Sigmoid colon (tissue), 7 donors: Measurements from ENCODE around the gene ADAMTS12. TPM values are rescaled to one million over a fixed set of nuclear protein-coding genes. Genes with fewer than 3 reads are reported as not detected.

Experiments used
- DNase-seq: peaks from one replicate; pipeline ENCODE4 v3.0.0-alpha.2; 2019
- H3K27ac ChIP-seq, 4 donors: fragments of 200-600 bp; sonication (generic); one replicate each; pipeline ENCODE4 v1.5.1; 2016 to 2019; ENCODE audit warnings: mild to moderate bottlenecking in 1 of 4
- H3K27me3 ChIP-seq, 3 donors: fragments of 200-600 bp; sonication (generic); one replicate each; pipeline ENCODE4 v1.5.1; 2019; ENCODE audit warnings: mild to moderate bottlenecking in 1 of 3
- H3K36me3 ChIP-seq, 4 donors: fragments of 200-600 bp; sonication (generic); one replicate each; pipeline ENCODE4 v1.5.1; 2016 to 2019
- H3K4me1 ChIP-seq, 4 donors: fragments of 200-600 bp; sonication (generic); one replicate each; pipeline ENCODE4 v1.5.1; 2017 to 2019
- H3K4me3 ChIP-seq, 4 donors: fragments of 200-600 bp; sonication (generic); one replicate each; pipeline ENCODE4 v1.5.1; 2017 to 2019; ENCODE audit warnings: mild to moderate bottlenecking in 2 of 4, moderate library complexity in 1 of 4
- H3K9me3 ChIP-seq, 4 donors: fragments of 200-600 bp in 3 of 4; sonication (generic) in 3 of 4; one replicate each; pipeline versions ENCODE4 v1.5.1 to v1.6.1; 2013 to 2019
- EP300 ChIP-seq, 4 donors: sonication (generic); formaldehyde crosslinking; IDR thresholded peaks; one replicate each; pipeline ENCODE4 v1.6.1; 2017; ENCODE audit warnings: antibody characterized with exemption in 4 of 4
- POLR2A ChIP-seq, 2 donors: fragments of 450-650 bp; IDR thresholded peaks; one replicate each; pipeline ENCODE4 v1.6.1; 2016; ENCODE audit warnings: antibody characterized with exemption in 2 of 2, mild to moderate bottlenecking in 2 of 2, moderate library complexity in 2 of 2
- POLR2AphosphoS5 ChIP-seq, 4 donors: sonication (generic); formaldehyde crosslinking; IDR thresholded peaks; one replicate each; pipeline ENCODE4 v1.6.1; 2017; ENCODE audit warnings: antibody characterized with exemption in 4 of 4
- WGBS, 2 donors: extraction: QIAGEN DNeasy Blood & Tissue Kit; methylation state at CpG; one replicate each; pipeline ENCODE4 v1.1.7; 2013; 5-methylcytosine and 5-hydroxymethylcytosine counted together
- intact Hi-C: fragments of 100-400 bp; cut with DNase I; formaldehyde crosslinking; loops from one replicate; pipeline ENCODE4 v1.15.1; 2023
- polyA plus RNA-seq, 3 donors: library from polyadenylated mRNA; stranded (reverse); fragments of 200-250 nt; gene quantifications; one replicate each; pipeline ENCODE4 v1.2.3, GENCODE V29; 2013
- total RNA-seq, 4 donors: library from RNA; depleted of rRNA; stranded (reverse); fragments of >200 nt; gene quantifications; one replicate each; pipeline ENCODE4 v1.1.0, GENCODE V29; 2016
- TF ChIP-seq, protein P1 (sequence below), 4 experiments: fragments of 450-650 bp in 3 of 4; fragments of 200-600 bp in 1 of 4; IDR thresholded peaks; one replicate each; pipeline ENCODE4 v1.5.1; 2016 to 2019; ENCODE audit warnings: antibody characterized with exemption in 4 of 4, mild to moderate bottlenecking in 3 of 4, moderate library complexity in 2 of 4
- donor health status: healthy with polysubstance abuse.
- donor health status: Bipolar disorder and iron deficiency.
- donor health status: healthy.

The ADAMTS12 gene
- total and polyA plus RNA-seq, 7 donors: 0.42 to 5.4 (median 2.7) TPM; not detected in 1

DNA sequence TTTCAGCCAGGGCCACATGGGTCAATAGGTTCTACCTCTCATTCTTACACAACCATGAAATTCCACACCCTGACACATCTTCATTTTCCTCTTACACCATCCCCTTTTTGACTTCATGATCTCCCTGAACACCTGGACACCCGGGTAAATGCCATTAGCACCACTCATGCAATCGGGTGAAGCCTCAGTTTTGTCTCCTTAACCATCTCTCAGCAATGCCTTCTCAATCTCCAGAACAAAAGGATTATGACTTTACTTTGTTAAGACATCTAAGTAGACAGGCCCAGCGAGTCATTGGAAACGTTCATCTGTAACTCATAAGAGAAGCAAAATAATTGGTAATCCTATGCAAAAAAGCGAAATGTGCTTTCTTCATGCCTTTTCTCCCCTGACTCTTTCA is 49.9 kb downstream of the ADAMTS12 start:
- intact Hi-C loops: no loop called here
- H3K36me3 ChIP-seq: no peaks in the 10 kb centered on the region
- peaks cover 0 to 8% (median 3%) of the 10 kb centered on the region in 4 donors for H3K4me1 ChIP-seq
- no peak overlapping the region for H3K4me3 ChIP-seq
- 87 to 88% methylated on average over 5 of the region's 5 CpGs for WGBS, 2 donors
- no peak for DNase-seq
- no peaks in the 10 kb centered on the region for H3K27me3 ChIP-seq
- TF ChIP-seq, protein P1, sequence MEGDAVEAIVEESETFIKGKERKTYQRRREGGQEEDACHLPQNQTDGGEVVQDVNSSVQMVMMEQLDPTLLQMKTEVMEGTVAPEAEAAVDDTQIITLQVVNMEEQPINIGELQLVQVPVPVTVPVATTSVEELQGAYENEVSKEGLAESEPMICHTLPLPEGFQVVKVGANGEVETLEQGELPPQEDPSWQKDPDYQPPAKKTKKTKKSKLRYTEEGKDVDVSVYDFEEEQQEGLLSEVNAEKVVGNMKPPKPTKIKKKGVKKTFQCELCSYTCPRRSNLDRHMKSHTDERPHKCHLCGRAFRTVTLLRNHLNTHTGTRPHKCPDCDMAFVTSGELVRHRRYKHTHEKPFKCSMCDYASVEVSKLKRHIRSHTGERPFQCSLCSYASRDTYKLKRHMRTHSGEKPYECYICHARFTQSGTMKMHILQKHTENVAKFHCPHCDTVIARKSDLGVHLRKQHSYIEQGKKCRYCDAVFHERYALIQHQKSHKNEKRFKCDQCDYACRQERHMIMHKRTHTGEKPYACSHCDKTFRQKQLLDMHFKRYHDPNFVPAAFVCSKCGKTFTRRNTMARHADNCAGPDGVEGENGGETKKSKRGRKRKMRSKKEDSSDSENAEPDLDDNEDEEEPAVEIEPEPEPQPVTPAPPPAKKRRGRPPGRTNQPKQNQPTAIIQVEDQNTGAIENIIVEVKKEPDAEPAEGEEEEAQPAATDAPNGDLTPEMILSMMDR (IDR thresholded peaks at IDR 0.05): no peak
- TF ChIP-seq POLR2AphosphoS5 (IDR thresholded peaks at IDR 0.05): no peak
- TF ChIP-seq POLR2A (IDR thresholded peaks at IDR 0.05): no peak
- no peak for TF ChIP-seq EP300 (IDR thresholded peaks at IDR 0.05)
- H3K27ac ChIP-seq: no peak overlapping the region
- no peaks in the 10 kb centered on the region for H3K9me3 ChIP-seq

DNA sequence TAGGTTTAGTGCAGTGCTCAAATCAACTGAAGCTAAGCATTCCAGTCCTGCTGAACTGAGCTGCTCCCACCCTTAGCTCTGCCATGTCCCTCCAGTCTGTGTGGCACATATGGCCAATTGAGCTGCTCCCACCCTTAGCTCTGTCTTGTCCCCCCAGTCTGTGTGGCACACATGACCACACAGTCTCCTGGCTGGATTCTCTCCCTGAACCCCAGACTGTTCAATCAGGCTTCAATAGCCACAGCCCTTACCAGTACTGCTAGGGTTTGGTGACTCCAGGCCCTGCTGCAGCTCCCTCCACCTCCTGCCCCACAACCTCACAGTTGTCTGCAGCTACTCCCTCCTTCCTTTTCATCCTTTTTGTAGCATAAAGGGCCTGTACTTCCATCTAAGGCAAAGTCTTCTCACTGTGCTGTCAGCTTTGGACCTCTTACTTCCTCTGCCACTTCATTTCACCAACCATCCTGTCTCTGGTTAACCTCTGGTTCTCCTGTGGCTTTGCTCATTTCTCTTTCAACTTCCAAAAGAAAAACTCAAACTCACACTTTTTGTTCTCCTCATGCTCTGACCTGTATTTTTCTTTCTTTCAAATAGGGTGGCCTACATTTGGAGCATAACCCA is 50.8 kb downstream of the ADAMTS12 start:
- Histone ChIP-seq H3K4me1 (peaks cover 0 to 8% (median 3%) of the 10 kb centered on the region in 4 donors), H3K27ac (no peak overlapping the region), H3K36me3 (no peaks in the 10 kb centered on the region), H3K4me3 (no peak overlapping the region), H3K9me3 (no peaks in the 10 kb centered on the region), H3K27me3 (no peaks in the 10 kb centered on the region)
- TF ChIP-seq, protein P1 (IDR thresholded peaks at IDR 0.05): no peak
- no peak for TF ChIP-seq POLR2A (IDR thresholded peaks at IDR 0.05)
- TF ChIP-seq EP300 (IDR thresholded peaks at IDR 0.05): no peak
- no peak for TF ChIP-seq POLR2AphosphoS5 (IDR thresholded peaks at IDR 0.05)
- intact Hi-C loops: no loop called here
- DNase-seq: no peak

DNA sequence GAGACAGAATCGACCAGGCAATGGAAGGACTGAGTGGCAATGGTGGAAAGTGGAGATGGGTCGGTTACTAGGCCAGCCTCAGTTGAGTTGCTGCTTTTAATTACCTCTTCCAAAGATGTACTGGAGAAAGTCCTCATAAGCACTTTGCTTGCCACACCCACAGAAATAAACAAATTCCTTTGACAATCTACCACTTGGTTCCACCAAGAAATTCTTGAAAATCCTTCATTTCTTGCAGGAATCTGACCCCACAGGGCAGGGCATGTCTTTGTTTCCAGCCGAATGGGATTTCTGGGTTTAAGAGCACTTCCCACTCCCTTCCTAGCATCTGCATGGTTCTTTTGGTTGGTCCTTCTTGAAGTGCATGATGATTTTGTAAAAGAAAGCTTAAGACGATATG is 54.5 kb downstream of the ADAMTS12 start:
- no peak for DNase-seq
- intact Hi-C loops: no loop called here
- Histone ChIP-seq H3K36me3 (no peaks in the 10 kb centered on the region), H3K4me3 (no peak overlapping the region), H3K27ac (no peak overlapping the region), H3K9me3 (no peaks in the 10 kb centered on the region), H3K27me3 (no peaks in the 10 kb centered on the region), H3K4me1 (peaks cover 0 to 8% (median 3%) of the 10 kb centered on the region in 4 donors)
- WGBS, 2 donors: 74 to 89% methylated on average over 4 of the region's 4 CpGs
- TF ChIP-seq POLR2AphosphoS5 (IDR thresholded peaks at IDR 0.05): no peak
- no peak for TF ChIP-seq EP300 (IDR thresholded peaks at IDR 0.05)
- TF ChIP-seq, protein P1 (IDR thresholded peaks at IDR 0.05): no peak
- TF ChIP-seq POLR2A (IDR thresholded peaks at IDR 0.05): no peak

DNA sequence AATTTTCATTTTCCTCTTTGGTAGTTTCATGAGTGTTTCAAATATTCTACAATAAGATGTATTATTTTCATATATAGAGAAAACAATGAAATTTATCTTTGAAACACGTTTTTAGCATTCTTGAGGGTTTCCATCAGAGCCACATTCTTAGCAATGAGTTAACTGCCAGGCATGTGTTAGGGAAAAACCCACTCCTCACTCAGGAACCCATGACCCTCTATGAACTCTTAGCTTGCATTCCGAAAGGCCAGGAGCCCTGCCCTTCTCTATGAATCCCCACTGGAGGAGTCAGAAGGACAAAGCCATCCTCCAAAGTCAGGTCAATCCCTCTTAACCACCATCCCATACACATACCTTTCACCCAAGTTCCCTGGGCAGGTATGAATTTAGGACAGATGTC is 57.5 kb downstream of the ADAMTS12 start:
- Histone ChIP-seq H3K27ac (no peak overlapping the region), H3K36me3 (no peaks in the 10 kb centered on the region), H3K9me3 (no peaks in the 10 kb centered on the region), H3K27me3 (no peaks in the 10 kb centered on the region), H3K4me1 (no peaks in the 10 kb centered on the region), H3K4me3 (no peak overlapping the region)
- TF ChIP-seq, protein P1 (IDR thresholded peaks at IDR 0.05): no peak
- TF ChIP-seq POLR2A (IDR thresholded peaks at IDR 0.05): no peak
- no peak for TF ChIP-seq EP300 (IDR thresholded peaks at IDR 0.05)
- no peak for TF ChIP-seq POLR2AphosphoS5 (IDR thresholded peaks at IDR 0.05)
- no peak for DNase-seq
- WGBS, 2 donors: 58 to 78% methylated on average over 2 of the region's 2 CpGs
- intact Hi-C loops: no loop called here

DNA sequence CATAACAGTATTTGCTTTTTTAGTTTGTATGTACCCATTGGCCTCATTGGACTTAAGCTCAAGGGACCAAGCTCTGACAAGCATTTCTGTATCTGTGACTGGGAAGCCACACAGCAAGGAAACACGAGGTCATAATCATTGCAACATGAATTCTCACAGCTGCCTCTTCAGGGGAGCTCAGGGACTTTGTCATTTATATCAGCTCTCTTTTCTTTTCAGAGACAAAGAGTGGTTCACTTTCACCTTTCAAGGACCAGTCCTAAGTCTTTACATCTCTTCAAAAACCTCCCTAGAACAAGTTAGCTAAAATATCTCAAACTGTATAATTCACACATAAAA is 58.6 kb downstream of the ADAMTS12 start:
- 25 to 48% methylated on average over 1 of the region's 1 CpG for WGBS, 2 donors
- intact Hi-C loops: no loop called here
- Histone ChIP-seq H3K36me3 (no peaks in the 10 kb centered on the region), H3K4me3 (no peak overlapping the region), H3K27me3 (no peaks in the 10 kb centered on the region), H3K27ac (no peak overlapping the region), H3K4me1 (no peaks in the 10 kb centered on the region), H3K9me3 (no peaks in the 10 kb centered on the region)
- DNase-seq: no peak
- TF ChIP-seq EP300 (IDR thresholded peaks at IDR 0.05) (no peak), POLR2AphosphoS5 (IDR thresholded peaks at IDR 0.05) (no peak), POLR2A (IDR thresholded peaks at IDR 0.05) (no peak)
- TF ChIP-seq, protein P1 (IDR thresholded peaks at IDR 0.05): no peak
